ENCODE data around the gene FTO. TPM values are rescaled to one million over a fixed set of nuclear protein-coding genes. Genes with fewer than 3 reads are reported as not detected.

Gene FTO
- total and polyA plus RNA-seq, 4 experiments from 2014 or later, result 61.5 to 126 (median 69.7) TPM

DNA sequence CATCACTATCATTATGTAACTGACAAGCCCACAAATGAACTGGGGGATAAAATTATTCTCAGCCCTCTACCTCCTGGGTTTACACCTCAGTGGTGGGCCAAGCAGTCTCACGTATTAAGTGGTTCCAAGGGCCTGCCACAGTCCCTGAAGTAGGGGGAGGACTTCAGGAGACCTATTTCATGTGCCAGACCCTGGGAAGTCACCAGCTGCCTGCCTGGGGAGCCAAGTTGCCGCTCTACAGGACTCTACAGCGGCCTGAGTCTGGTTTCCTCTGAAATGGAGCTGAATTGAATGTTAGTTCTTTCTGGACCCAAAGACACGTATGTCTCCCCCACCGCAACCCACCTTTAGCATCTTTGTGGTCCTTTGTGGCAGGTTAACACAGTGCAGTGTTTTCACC lies 395.7 kb downstream of the FTO start:
- H3K27me3 ChIP-seq (ENCODE audit: insufficient read depth, low read length), result no peaks in the 10 kb centered on the region
- no peaks in the 10 kb centered on the region for H3K36me3 ChIP-seq (ENCODE audit: insufficient read depth, low read length)
- ChIA-PET POLR2A (ENCODE audit: partially characterized antibody) (no interaction called here), CTCF (ENCODE audit: partially characterized antibody) (interaction anchor here (1.2 kb wide), 1 partner anchor 10 kb away, joined by 3 read pairs; no protein-coding TSS in a partner anchor)
- intact Hi-C loops (cut with micrococcal nuclease), result no loop called here
- H3K9me3 Mint-ChIP-seq, result peaks cover 0 to 9% (median 5%) of the 10 kb centered on the region in 8 donors
- no peak overlapping the region for H3K27ac ChIP-seq (ENCODE audit: low read depth, low read length)
- H3K9me3 ChIP-seq (ENCODE audit: control insufficient read depth in 1 of 2, low read length in 2 of 2), result no peaks in the 10 kb centered on the region
- no peaks in the 10 kb centered on the region for H3K4me1 Mint-ChIP-seq
- no peak overlapping the region for H3K27ac Mint-ChIP-seq
- no peak overlapping the region for H3K4me3 ChIP-seq (ENCODE audit: low read length in 2 of 2)
- H3K4me3 Mint-ChIP-seq, result no peak overlapping the region
- H3K4me1 ChIP-seq (ENCODE audit: insufficient read depth, low read length), result no peaks in the 10 kb centered on the region
- no peaks in the 10 kb centered on the region for H3K27me3 Mint-ChIP-seq
- no peak for DNase-seq
- peaks cover 23 to 34% of the 10 kb centered on the region in 2 donors for H3K36me3 Mint-ChIP-seq

DNA sequence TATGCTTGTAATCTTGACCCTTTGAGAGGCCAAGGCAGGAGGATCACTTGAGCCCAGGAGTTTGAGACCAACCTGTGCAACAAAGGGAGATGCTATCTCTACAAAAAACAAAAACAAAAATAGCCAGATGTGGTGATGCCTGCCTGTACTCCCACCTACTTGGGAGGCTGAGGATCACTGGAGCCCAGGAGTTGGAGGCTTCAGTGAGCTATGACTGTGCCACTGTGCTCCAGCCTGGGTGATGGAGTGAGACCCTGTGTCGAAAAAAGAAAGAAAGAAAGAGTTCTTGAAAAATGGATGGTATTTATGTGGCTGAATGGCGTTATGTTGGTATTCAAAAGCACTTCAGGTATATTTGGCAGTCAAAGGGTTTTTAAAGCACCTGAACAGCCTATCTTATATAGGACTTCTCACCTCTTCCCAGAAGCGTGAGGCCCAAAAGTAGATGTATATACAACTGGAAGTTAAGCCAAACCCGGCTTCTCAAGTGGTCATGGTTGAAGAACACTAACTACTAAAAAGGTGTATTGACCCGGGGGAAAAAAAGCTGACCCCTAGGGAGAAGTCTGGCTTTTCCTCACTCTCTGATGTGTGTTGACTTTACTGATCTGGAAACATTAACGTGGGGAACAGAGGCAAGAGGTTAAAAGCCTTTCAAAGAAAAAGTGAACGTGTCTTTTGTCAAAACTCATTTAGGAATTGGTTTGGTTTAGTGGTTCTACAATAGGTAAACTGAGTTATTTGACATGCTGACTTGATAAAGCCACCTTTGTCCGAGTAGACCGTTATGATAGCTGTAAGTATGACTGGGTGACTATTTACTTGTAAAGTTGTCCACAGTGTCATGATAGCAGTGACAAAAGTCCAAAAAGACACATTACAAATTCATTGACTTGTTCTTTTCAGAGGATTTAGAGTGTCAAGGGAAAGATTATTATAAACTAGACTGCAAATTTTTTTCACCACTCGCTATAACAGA lies 399.2 kb downstream of the FTO start:
- Mint-ChIP-seq H3K27ac (peak overlapping the region in 1 of 7 donors; percentile 27), H3K9me3 (peaks cover 0 to under 1% (median 0%) of the 10 kb centered on the region in 8 donors), H3K4me3 (no peak overlapping the region), H3K27me3 (no peaks in the 10 kb centered on the region), H3K36me3 (peaks cover 5 to 18% of the 10 kb centered on the region in 2 donors), H3K4me1 (no peaks in the 10 kb centered on the region)
- DNase-seq, result no peak
- Histone ChIP-seq H3K27me3 (ENCODE audit: insufficient read depth, low read length) (no peaks in the 10 kb centered on the region), H3K9me3 (ENCODE audit: control insufficient read depth in 1 of 2, low read length in 2 of 2) (no peaks in the 10 kb centered on the region), H3K4me3 (ENCODE audit: low read length in 2 of 2) (no peak overlapping the region), H3K36me3 (ENCODE audit: insufficient read depth, low read length) (no peaks in the 10 kb centered on the region), H3K4me1 (ENCODE audit: insufficient read depth, low read length) (no peaks in the 10 kb centered on the region), H3K27ac (ENCODE audit: low read depth, low read length) (no peak overlapping the region)
- POLR2A ChIA-PET (ENCODE audit: partially characterized antibody), result no interaction called here
- intact Hi-C loops (cut with micrococcal nuclease), result no loop called here
- CTCF ChIA-PET (ENCODE audit: partially characterized antibody), result no interaction called here

DNA sequence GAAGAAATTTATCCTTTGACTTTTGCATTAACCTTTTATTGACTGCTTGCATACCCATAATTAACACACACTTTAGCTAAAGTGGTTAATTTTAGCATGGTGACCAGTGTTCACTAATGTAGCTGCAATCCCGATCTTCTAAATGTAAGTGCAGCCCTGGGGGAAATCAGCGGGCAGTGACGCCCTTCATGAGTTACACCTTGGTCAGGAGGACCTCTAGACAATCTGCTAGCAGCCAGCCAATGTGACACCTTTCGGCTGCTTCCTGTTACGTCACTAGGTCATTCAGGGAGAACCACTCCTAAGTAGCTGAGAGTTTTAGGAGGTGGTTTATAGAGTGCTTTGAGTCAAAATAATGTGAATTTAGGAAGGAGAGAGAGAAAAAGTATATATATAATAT lies 402.1 kb downstream of the FTO start:
- H3K4me1 Mint-ChIP-seq, result no peaks in the 10 kb centered on the region
- peaks cover 9 to 19% of the 10 kb centered on the region in 2 donors for H3K36me3 Mint-ChIP-seq
- H3K27ac ChIP-seq (ENCODE audit: low read depth, low read length), result no peak overlapping the region
- no peaks in the 10 kb centered on the region for H3K9me3 ChIP-seq (ENCODE audit: control insufficient read depth in 1 of 2, low read length in 2 of 2)
- no peaks in the 10 kb centered on the region for H3K36me3 ChIP-seq (ENCODE audit: insufficient read depth, low read length)
- H3K9me3 Mint-ChIP-seq, result no peaks in the 10 kb centered on the region
- DNase-seq, result no peak
- ChIA-PET CTCF (ENCODE audit: partially characterized antibody) (no interaction called here), POLR2A (ENCODE audit: partially characterized antibody) (no interaction called here)
- no peaks in the 10 kb centered on the region for H3K27me3 ChIP-seq (ENCODE audit: insufficient read depth, low read length)
- no peak overlapping the region for H3K27ac Mint-ChIP-seq
- no peak overlapping the region for H3K4me3 ChIP-seq (ENCODE audit: low read length in 2 of 2)
- H3K4me1 ChIP-seq (ENCODE audit: insufficient read depth, low read length), result no peaks in the 10 kb centered on the region
- H3K4me3 Mint-ChIP-seq, result no peak overlapping the region
- intact Hi-C loops (cut with micrococcal nuclease), result no loop called here
- H3K27me3 Mint-ChIP-seq, result no peaks in the 10 kb centered on the region

DNA sequence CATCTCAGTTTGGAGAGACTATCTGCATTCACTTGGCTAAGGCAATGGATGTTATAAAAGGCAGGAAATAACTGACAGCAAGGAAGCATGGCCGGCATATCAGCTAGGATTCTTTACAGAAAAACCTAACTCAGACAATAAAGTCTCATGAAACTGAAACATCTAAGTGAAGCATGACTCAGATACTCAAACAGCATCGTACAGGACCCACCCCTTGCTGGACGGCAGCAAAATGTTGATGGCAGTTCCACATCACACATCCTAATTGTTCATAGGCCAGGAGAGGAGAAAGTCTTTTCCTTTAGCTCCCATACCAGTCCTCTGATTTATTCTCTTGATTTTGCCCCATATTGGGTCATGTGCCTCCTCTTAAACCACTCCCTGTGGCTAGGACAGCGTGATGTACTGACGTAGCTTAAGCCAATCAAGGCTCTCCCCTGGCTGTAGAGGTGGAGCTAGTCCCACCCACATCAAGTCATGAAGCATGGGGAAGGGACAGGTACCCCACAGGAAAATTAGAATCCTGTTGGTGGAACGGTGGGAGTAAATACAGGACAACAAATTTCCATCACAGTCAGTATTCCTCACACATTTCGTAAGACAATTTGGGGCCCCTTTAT lies 403.7 kb downstream of the FTO start:
- Mint-ChIP-seq H3K36me3 (peaks cover 17 to 30% of the 10 kb centered on the region in 2 donors), H3K9me3 (no peaks in the 10 kb centered on the region), H3K4me1 (no peaks in the 10 kb centered on the region), H3K4me3 (no peak overlapping the region), H3K27ac (no peak overlapping the region), H3K27me3 (no peaks in the 10 kb centered on the region)
- no peak for DNase-seq
- Histone ChIP-seq H3K36me3 (ENCODE audit: insufficient read depth, low read length) (peaks cover 8% of the 10 kb centered on the region), H3K4me1 (ENCODE audit: insufficient read depth, low read length) (no peaks in the 10 kb centered on the region), H3K9me3 (ENCODE audit: control insufficient read depth in 1 of 2, low read length in 2 of 2) (no peaks in the 10 kb centered on the region), H3K4me3 (ENCODE audit: low read length in 2 of 2) (no peak overlapping the region), H3K27ac (ENCODE audit: low read depth, low read length) (no peak overlapping the region), H3K27me3 (ENCODE audit: insufficient read depth, low read length) (no peaks in the 10 kb centered on the region)
- intact Hi-C loops (cut with micrococcal nuclease), result no loop called here
- ChIA-PET POLR2A (ENCODE audit: partially characterized antibody) (no interaction called here), CTCF (ENCODE audit: partially characterized antibody) (no interaction called here)

DNA sequence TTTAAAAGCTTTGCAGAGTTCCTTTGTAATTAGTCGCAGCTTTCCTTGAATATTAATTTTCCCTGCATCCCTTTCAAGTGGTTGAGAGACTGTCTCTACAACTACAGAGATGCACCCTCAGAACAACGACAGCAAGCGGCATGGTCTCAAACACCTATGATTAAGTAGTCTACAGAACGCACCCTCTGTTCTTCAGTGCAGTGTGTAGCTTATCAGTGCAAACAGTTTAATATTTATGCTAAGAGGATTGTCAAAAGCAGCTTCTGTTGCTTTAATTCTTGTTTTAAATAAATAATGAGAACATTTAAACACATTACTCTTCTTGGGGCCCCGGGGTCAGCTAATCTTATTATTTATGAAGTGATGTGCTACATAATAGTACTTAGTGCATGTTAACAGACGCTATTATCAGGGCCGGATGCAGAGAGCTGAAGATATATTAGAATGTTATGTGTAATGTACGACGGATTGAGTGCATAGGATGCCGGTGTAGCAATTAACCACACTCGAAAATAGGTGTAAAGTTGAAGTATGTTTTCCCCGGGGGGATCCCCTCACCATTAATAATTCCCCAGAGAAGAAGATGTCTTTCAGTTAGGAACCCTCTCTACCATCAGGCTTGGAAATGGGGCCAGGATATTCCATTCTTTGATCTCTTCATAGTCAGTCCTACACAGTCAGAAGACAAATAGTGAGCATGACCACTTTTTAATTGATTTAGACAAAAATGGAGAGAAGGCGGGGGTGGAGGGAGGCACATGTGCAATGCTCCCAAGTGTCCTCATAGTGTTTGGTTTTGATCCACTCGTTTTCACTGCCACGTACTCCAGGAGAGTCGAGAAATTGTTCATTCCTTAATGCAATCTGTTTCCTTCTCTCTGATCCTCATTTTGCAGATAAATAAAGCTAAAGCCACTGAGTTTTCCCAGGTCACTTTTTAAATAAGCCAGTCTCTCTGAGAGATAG lies 406.3 kb downstream of the FTO start:
- no peaks in the 10 kb centered on the region for H3K9me3 ChIP-seq (ENCODE audit: control insufficient read depth in 1 of 2, low read length in 2 of 2)
- H3K36me3 ChIP-seq (ENCODE audit: insufficient read depth, low read length), result peaks cover 16% of the 10 kb centered on the region
- DNase-seq, result no peak
- Mint-ChIP-seq H3K27me3 (no peaks in the 10 kb centered on the region), H3K36me3 (peaks cover 36 to 51% of the 10 kb centered on the region in 2 donors), H3K9me3 (no peaks in the 10 kb centered on the region), H3K27ac (no peak overlapping the region), H3K4me3 (no peak overlapping the region), H3K4me1 (no peaks in the 10 kb centered on the region)
- H3K27me3 ChIP-seq (ENCODE audit: insufficient read depth, low read length), result no peaks in the 10 kb centered on the region
- no peak overlapping the region for H3K4me3 ChIP-seq (ENCODE audit: low read length in 2 of 2)
- intact Hi-C loops (cut with micrococcal nuclease), result no loop called here
- POLR2A ChIA-PET (ENCODE audit: partially characterized antibody), result no interaction called here
- no peaks in the 10 kb centered on the region for H3K4me1 ChIP-seq (ENCODE audit: insufficient read depth, low read length)
- no peak overlapping the region for H3K27ac ChIP-seq (ENCODE audit: low read depth, low read length)
- CTCF ChIA-PET (ENCODE audit: partially characterized antibody), result no interaction called here

DNA sequence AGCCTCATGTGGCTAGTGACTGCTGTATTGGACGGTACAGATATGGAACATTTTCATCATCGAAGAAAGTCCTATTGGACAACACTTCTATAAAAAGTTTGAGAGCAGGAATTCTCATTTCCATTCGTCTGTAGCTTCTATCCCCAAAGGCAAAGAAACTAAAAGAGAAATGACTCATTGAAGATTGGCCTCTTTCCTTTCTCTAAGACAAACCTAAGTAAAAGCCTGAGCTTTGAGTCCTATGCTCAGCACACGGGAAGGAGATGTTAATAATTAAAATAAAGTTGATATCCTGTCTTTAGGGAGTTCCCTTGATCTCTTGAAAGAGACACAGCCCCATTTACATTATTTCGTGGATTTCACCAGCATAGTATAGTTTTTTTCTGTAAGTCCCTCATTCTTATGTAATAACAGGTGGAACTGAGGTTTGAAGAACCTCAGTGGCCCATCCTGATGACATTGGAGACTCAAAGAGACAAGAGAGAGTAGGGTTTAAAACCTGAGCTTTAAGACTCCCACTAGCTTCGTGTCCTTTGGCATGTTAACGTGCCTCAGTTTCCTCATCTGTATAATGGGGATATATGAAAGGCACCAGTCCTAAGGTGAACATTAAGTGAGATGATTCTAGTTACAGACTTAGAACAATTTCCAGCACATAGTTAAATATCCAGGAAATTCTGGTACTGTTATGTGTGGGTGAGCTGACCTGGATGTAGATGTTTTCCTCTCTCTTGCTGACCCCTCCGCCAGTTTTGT lies 408.7 kb downstream of the FTO start:
- Mint-ChIP-seq H3K9me3 (no peaks in the 10 kb centered on the region), H3K4me1 (no peaks in the 10 kb centered on the region), H3K4me3 (no peak overlapping the region), H3K27me3 (no peaks in the 10 kb centered on the region), H3K36me3 (peaks cover 40 to 57% of the 10 kb centered on the region in 2 donors), H3K27ac (no peak overlapping the region)
- H3K36me3 ChIP-seq (ENCODE audit: insufficient read depth, low read length), result peaks cover 16% of the 10 kb centered on the region
- no peaks in the 10 kb centered on the region for H3K9me3 ChIP-seq (ENCODE audit: control insufficient read depth in 1 of 2, low read length in 2 of 2)
- no peak overlapping the region for H3K4me3 ChIP-seq (ENCODE audit: low read length in 2 of 2)
- DNase-seq, result no peak
- ChIA-PET POLR2A (ENCODE audit: partially characterized antibody) (no interaction called here), CTCF (ENCODE audit: partially characterized antibody) (no interaction called here)
- H3K27ac ChIP-seq (ENCODE audit: low read depth, low read length), result no peak overlapping the region
- intact Hi-C loops (cut with micrococcal nuclease), result no loop called here
- H3K27me3 ChIP-seq (ENCODE audit: insufficient read depth, low read length), result no peaks in the 10 kb centered on the region
- no peaks in the 10 kb centered on the region for H3K4me1 ChIP-seq (ENCODE audit: insufficient read depth, low read length)

All from CD4-positive, alpha-beta memory T cell (primary cell).